Vagina (tissue), 2 donors: ENCODE measurements around the gene POU4F2. TPM values are rescaled to one million over a fixed set of nuclear protein-coding genes. Genes with fewer than 3 reads are reported as not detected.

ENCODE experiments used
- DNase-seq, 2 donors: peaks; one replicate each; pipeline ENCODE4 v3.0.0-alpha.2; 2017; ENCODE audit errors: extremely low spot score in 2 of 2
- H3K27ac ChIP-seq: fragments of 200-600 bp; sonication (generic); one replicate; pipeline ENCODE4 v1.5.1; 2019
- H3K27me3 ChIP-seq: fragments of 200-600 bp; sonication (generic); one replicate; pipeline ENCODE4 v1.5.1; 2019
- H3K36me3 ChIP-seq, 2 donors: fragments of 200-600 bp; sonication (generic); one replicate each; pipeline ENCODE4 v1.5.1; 2017 to 2019
- H3K4me1 ChIP-seq: fragments of 200-600 bp; sonication (generic); one replicate; pipeline ENCODE4 v1.5.1; 2019
- H3K4me3 ChIP-seq, 2 donors: fragments of 200-600 bp; sonication (generic); 1 replicate in 1 of 2; 2 replicates in 1 of 2; pipeline ENCODE4 v1.5.1; 2016 to 2019
- H3K9me3 ChIP-seq: fragments of 200-600 bp; sonication (generic); one replicate; pipeline ENCODE4 v1.5.1; 2019
- POLR2A ChIP-seq, 2 donors: fragments of 450-650 bp; IDR thresholded peaks; one replicate each; pipeline ENCODE4 v1.6.1; 2017; ENCODE audit warnings: antibody characterized with exemption in 2 of 2, mild to moderate bottlenecking in 2 of 2, moderate library complexity in 2 of 2
- POLR2AphosphoS5 ChIP-seq, 2 donors: sonication (generic); formaldehyde crosslinking; IDR thresholded peaks; one replicate each; pipeline ENCODE4 v1.9.0; 2017; ENCODE audit warnings: antibody characterized with exemption in 2 of 2, mild to moderate bottlenecking in 2 of 2, low read depth in 1 of 2; ENCODE audit not compliant: insufficient read depth in 1 of 2
- intact Hi-C: fragments of 100-400 bp; cut with DNase I; formaldehyde crosslinking; loops from one replicate; pipeline ENCODE4 v1.15.1; 2023
- total RNA-seq: library from RNA; depleted of rRNA; stranded (reverse); fragments of >200 nt; gene quantifications from one replicate; pipeline ENCODE4 v1.2.3, GENCODE V29; 2016
- TF ChIP-seq, protein P1 (sequence below), 3 experiments: fragments of 450-650 bp in 2 of 3; fragments of 200-600 bp in 1 of 3; sonication (generic) in 1 of 3; IDR thresholded peaks; one replicate each; pipeline ENCODE4 v1.5.1; 2017 to 2019; ENCODE audit warnings: antibody characterized with exemption in 3 of 3, mild to moderate bottlenecking in 2 of 3, moderate library complexity in 2 of 3

Gene POU4F2
- total RNA-seq, 1 donor from 2014 or later: not detected

DNA sequence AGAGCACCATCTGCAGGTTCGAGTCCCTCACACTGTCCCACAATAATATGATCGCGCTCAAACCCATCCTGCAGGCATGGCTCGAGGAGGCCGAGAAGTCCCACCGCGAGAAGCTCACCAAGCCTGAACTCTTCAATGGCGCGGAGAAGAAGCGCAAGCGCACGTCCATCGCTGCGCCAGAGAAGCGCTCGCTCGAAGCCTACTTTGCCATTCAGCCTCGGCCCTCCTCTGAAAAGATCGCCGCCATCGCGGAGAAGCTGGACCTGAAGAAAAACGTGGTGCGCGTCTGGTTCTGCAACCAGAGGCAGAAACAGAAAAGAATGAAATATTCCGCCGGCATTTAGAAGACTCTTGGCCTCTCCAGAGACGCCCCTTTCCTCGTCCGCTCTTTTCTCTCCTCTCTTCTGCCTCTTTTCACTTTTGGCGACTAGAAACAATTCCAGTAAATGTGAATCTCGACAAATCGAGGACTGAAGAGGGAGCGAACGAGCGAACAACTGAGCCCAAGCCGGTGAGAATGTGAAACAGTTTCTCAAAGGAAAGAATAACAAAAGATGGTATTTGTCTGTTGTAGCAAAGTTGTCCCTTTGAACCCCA is 1.9 kb downstream of the POU4F2 start:
- no peak for DNase-seq
- Histone ChIP-seq H3K9me3 (no peaks in the 10 kb centered on the region), H3K36me3 (no peaks in the 10 kb centered on the region), H3K27ac (no peak overlapping the region), H3K27me3 (peaks cover 8% of the 10 kb centered on the region), H3K4me1 (peaks cover 17% of the 10 kb centered on the region), H3K4me3 (no peak overlapping the region)
- intact Hi-C loops: no loop called here
- no peak for TF ChIP-seq POLR2A (IDR thresholded peaks at IDR 0.05)
- TF ChIP-seq, protein P1, sequence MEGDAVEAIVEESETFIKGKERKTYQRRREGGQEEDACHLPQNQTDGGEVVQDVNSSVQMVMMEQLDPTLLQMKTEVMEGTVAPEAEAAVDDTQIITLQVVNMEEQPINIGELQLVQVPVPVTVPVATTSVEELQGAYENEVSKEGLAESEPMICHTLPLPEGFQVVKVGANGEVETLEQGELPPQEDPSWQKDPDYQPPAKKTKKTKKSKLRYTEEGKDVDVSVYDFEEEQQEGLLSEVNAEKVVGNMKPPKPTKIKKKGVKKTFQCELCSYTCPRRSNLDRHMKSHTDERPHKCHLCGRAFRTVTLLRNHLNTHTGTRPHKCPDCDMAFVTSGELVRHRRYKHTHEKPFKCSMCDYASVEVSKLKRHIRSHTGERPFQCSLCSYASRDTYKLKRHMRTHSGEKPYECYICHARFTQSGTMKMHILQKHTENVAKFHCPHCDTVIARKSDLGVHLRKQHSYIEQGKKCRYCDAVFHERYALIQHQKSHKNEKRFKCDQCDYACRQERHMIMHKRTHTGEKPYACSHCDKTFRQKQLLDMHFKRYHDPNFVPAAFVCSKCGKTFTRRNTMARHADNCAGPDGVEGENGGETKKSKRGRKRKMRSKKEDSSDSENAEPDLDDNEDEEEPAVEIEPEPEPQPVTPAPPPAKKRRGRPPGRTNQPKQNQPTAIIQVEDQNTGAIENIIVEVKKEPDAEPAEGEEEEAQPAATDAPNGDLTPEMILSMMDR (IDR thresholded peaks at IDR 0.05): no peak
- no peak for TF ChIP-seq POLR2AphosphoS5 (IDR thresholded peaks at IDR 0.05; ENCODE audit: insufficient read depth in 1 of 2, low read depth in 1 of 2)

DNA sequence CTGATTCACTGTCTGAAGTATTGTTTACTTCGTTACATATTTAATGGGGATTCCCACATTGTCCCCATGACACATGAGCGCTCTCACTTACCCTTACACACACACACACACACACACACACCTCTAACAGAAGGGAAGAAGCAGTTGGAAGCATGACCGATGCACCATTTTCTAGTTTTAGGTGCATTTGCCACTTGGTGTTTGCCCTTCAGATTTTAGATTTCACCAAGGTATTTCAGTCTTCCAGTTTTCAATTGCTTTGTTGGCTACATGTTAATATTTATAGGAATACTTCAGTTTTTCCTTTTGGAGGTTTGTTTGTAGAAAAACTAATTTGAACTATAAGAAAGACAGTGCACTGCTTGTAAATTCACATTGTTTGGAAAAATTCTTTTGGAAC is 3.1 kb downstream of the POU4F2 start:
- Histone ChIP-seq H3K27ac (no peak overlapping the region), H3K27me3 (peaks cover 8% of the 10 kb centered on the region), H3K4me1 (peaks cover 17% of the 10 kb centered on the region), H3K9me3 (no peaks in the 10 kb centered on the region), H3K36me3 (no peaks in the 10 kb centered on the region), H3K4me3 (no peak overlapping the region)
- intact Hi-C loops: no loop called here
- DNase-seq: no peak
- TF ChIP-seq POLR2AphosphoS5 (IDR thresholded peaks at IDR 0.05; ENCODE audit: insufficient read depth in 1 of 2, low read depth in 1 of 2) (no peak), POLR2A (IDR thresholded peaks at IDR 0.05) (no peak)
- TF ChIP-seq, protein P1 (IDR thresholded peaks at IDR 0.05): no peak

- Histone ChIP-seq H3K27me3 (peaks cover 15% of the 10 kb centered on the region), H3K9me3 (no peaks in the 10 kb centered on the region), H3K4me3 (no peak overlapping the region), H3K4me1 (peaks cover 5% of the 10 kb centered on the region), H3K36me3 (no peaks in the 10 kb centered on the region), H3K27ac (no peak overlapping the region)
- intact Hi-C loops: no loop called here
- no peak for DNase-seq
- TF ChIP-seq, protein P1 (IDR thresholded peaks at IDR 0.05): no peak
- TF ChIP-seq POLR2AphosphoS5 (IDR thresholded peaks at IDR 0.05; ENCODE audit: insufficient read depth in 1 of 2, low read depth in 1 of 2): no peak
- no peak for TF ChIP-seq POLR2A (IDR thresholded peaks at IDR 0.05)
Measured at GRCh38 chr4:146643812-146644401, 5.2 kb downstream of the POU4F2 start.

GRCh38 chr4:146645921-146646320 is 7.2 kb downstream of the POU4F2 start:
- DNase-seq: no peak
- H3K36me3 ChIP-seq: no peaks in the 10 kb centered on the region
- H3K27ac ChIP-seq: no peak overlapping the region
- H3K4me3 ChIP-seq: no peak overlapping the region
- peaks cover 8% of the 10 kb centered on the region for H3K27me3 ChIP-seq
- H3K4me1 ChIP-seq: no peaks in the 10 kb centered on the region
- H3K9me3 ChIP-seq: no peaks in the 10 kb centered on the region
- TF ChIP-seq POLR2A (IDR thresholded peaks at IDR 0.05): no peak
- TF ChIP-seq, protein P1 (IDR thresholded peaks at IDR 0.05): no peak
- TF ChIP-seq POLR2AphosphoS5 (IDR thresholded peaks at IDR 0.05; ENCODE audit: insufficient read depth in 1 of 2, low read depth in 1 of 2): no peak
- intact Hi-C loops: no loop called here

DNA sequence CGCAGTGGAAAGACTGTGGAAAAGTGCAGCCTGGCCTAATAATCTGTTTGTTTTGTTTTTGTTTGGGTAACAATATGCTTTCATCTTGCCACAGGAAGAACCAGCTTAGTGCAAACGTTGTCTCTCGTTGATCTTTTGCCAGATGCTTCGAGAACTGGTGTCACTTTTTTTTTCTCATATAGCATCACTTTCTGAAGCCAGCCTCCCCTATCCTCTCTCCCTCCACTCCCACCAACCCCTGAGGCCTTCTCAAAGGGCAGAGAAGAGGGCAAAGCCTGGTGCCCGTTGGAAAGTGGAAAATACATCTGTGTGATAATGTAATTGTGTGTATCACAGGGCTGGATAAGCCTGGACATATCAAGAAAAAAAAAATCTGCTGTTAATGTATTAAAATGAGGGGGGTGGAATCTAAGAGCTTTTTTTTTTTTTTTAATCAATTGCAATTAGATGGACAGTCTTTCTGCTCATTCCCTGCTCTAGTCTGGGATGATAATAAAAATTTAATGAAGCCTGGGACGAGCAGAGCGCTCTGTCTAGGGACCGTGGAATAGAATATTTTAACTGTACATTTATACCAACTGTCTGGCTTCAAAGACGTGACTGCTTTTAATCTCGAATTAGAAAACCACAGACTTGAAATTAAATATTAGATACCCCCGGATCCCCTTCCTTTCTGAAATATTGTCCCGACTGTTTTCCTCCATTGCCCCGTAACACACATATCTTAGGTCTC is 8.1 kb downstream of the POU4F2 start:
- Histone ChIP-seq H3K36me3 (no peaks in the 10 kb centered on the region), H3K4me3 (no peak overlapping the region), H3K9me3 (no peaks in the 10 kb centered on the region), H3K27ac (no peak overlapping the region), H3K27me3 (peaks cover 8% of the 10 kb centered on the region), H3K4me1 (no peaks in the 10 kb centered on the region)
- DNase-seq: no peak
- TF ChIP-seq POLR2AphosphoS5 (IDR thresholded peaks at IDR 0.05; ENCODE audit: insufficient read depth in 1 of 2, low read depth in 1 of 2) (no peak), POLR2A (IDR thresholded peaks at IDR 0.05) (no peak)
- TF ChIP-seq, protein P1 (IDR thresholded peaks at IDR 0.05): no peak
- intact Hi-C loops: no loop called here
